ENCODE measurements around the gene CCR2.

GRCh38 chr3:46374755-46375154, 20.8 kb downstream of the CCR2 start:
- TF ChIP-seq, protein P1, sequence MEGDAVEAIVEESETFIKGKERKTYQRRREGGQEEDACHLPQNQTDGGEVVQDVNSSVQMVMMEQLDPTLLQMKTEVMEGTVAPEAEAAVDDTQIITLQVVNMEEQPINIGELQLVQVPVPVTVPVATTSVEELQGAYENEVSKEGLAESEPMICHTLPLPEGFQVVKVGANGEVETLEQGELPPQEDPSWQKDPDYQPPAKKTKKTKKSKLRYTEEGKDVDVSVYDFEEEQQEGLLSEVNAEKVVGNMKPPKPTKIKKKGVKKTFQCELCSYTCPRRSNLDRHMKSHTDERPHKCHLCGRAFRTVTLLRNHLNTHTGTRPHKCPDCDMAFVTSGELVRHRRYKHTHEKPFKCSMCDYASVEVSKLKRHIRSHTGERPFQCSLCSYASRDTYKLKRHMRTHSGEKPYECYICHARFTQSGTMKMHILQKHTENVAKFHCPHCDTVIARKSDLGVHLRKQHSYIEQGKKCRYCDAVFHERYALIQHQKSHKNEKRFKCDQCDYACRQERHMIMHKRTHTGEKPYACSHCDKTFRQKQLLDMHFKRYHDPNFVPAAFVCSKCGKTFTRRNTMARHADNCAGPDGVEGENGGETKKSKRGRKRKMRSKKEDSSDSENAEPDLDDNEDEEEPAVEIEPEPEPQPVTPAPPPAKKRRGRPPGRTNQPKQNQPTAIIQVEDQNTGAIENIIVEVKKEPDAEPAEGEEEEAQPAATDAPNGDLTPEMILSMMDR (IDR thresholded peaks at IDR 0.05) = no peak
- TF ChIP-seq POLR2A (IDR thresholded peaks at IDR 0.05) (no peak), POLR2AphosphoS5 (IDR thresholded peaks at IDR 0.05) (no peak)

Measured in suprapubic skin (tissue), 4 donors.